Calu3 (cell line): ENCODE data around the gene SPACA7. TPM values are rescaled to one million over a fixed set of nuclear protein-coding genes. Genes with fewer than 3 reads are reported as not detected.

ENCODE experiments used
- BruUV-seq: library from RNA; stranded (reverse); fragments of 400-500 nt; replicated peaks from 2 replicates; lab custom pipeline; 2021; lab: Mats Ljungman, UMichigan
- CTCF ChIA-PET: fragments of 300-600 bp; sonication (Branson Sonifier 250); formaldehyde crosslinking; loops from one replicate; lab custom pipeline; 2022; ENCODE audit warnings: antibody characterized with exemption; lab: Charles Lee
- DNase-seq: peaks from one replicate; pipeline ENCODE4 v3.0.0; 2022
- H3K27ac Mint-ChIP-seq: one replicate; pipeline ENCODE4 v1.8.0; 2022; ENCODE audit warnings: mixed read lengths; ENCODE audit not compliant: unreplicated experiment
- H3K27me3 Mint-ChIP-seq: one replicate; pipeline ENCODE4 v1.8.0; 2022; ENCODE audit warnings: mixed read lengths; ENCODE audit not compliant: unreplicated experiment
- H3K36me3 Mint-ChIP-seq: one replicate; pipeline ENCODE4 v1.8.0; 2022; ENCODE audit warnings: mild to moderate bottlenecking, moderate library complexity, mixed read lengths; ENCODE audit not compliant: insufficient read depth, unreplicated experiment
- H3K4me1 Mint-ChIP-seq: one replicate; pipeline ENCODE4 v1.8.0; 2022; ENCODE audit warnings: mild to moderate bottlenecking, low read depth, mixed read lengths; ENCODE audit not compliant: unreplicated experiment
- H3K4me3 Mint-ChIP-seq: one replicate; pipeline ENCODE4 v1.8.0; 2022; ENCODE audit warnings: mild to moderate bottlenecking, low read depth, moderate library complexity, mixed read lengths; ENCODE audit not compliant: unreplicated experiment
- H3K9me3 Mint-ChIP-seq: one replicate; pipeline ENCODE4 v1.8.0; 2022; ENCODE audit warnings: low read depth, mixed read lengths; ENCODE audit not compliant: unreplicated experiment
- CTCF ChIP-seq: fragments of 200-600 bp; IDR thresholded peaks from one replicate; pipeline ENCODE4 v1.8.0; 2022; ENCODE audit warnings: antibody characterized with exemption; ENCODE audit not compliant: unreplicated experiment
- intact Hi-C: fragments of 100-400 bp; cut with micrococcal nuclease; formaldehyde crosslinking; loops from one replicate; pipeline ENCODE4 v1.10.0; 2022; ENCODE audit not compliant: unreplicated experiment
- total RNA-seq: library from RNA; stranded (reverse); gene quantifications from 2 replicates; pipeline ENCODE4 v1.2.3, GENCODE V29; 2022

Gene SPACA7
- total RNA-seq, 1 experiment from 2014 or later: not detected

- Mint-ChIP-seq H3K4me3 (no peak overlapping the region), H3K27ac (no peak overlapping the region)
These were observed 20.8 kb upstream of the SPACA7 start for GRCh38 chr13:112355274-112355838.

DNA sequence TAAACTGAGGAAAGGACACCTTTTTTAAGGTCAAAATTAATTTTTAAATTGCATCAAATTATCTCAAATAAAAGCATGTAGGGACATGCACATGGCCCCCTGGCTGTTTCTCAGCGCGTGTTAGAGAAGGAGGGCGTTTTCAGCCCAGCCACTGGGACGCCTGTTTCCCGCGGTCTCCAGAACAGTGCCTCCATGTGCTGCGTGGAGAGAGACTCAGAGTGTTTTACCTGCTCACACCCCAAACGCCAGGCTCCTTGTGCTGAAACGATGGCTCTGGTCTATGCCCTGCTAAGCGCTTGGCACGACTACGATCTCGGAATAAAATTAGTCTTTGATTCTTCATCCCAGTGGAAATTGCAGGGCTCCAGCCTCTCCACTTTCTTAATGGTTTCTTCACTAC lies 20.0 kb upstream of the SPACA7 start:
- Mint-ChIP-seq H3K27ac (no peak overlapping the region), H3K4me1 (no peaks in the 10 kb centered on the region), H3K36me3 (no peaks in the 10 kb centered on the region), H3K9me3 (peaks cover 7% of the 10 kb centered on the region), H3K27me3 (no peaks in the 10 kb centered on the region), H3K4me3 (no peak overlapping the region)
- intact Hi-C loops: no loop called here
- BruUV-seq: no TSS peak
- TF ChIP-seq CTCF: no peak
- no peak for DNase-seq
- CTCF ChIA-PET: no interaction called here

More at GRCh38 chr13:112355274-112355838, 20.8 kb upstream of the SPACA7 start:
- no peaks in the 10 kb centered on the region for H3K27me3 Mint-ChIP-seq
- TF ChIP-seq CTCF: no peak
- no peak for DNase-seq
- H3K9me3 Mint-ChIP-seq: peaks cover 7% of the 10 kb centered on the region
- H3K36me3 Mint-ChIP-seq: no peaks in the 10 kb centered on the region
- no TSS peak for BruUV-seq
- intact Hi-C loops: no loop called here
- H3K4me1 Mint-ChIP-seq: no peaks in the 10 kb centered on the region
- CTCF ChIA-PET: no interaction called here

GRCh38 chr13:112358156-112358555 lies 18.0 kb upstream of the SPACA7 start:
- no peaks in the 10 kb centered on the region for H3K27me3 Mint-ChIP-seq
- no peak for DNase-seq
- intact Hi-C loops: no loop called here
- H3K9me3 Mint-ChIP-seq: peaks cover 7% of the 10 kb centered on the region
- no peaks in the 10 kb centered on the region for H3K36me3 Mint-ChIP-seq
- no peaks in the 10 kb centered on the region for H3K4me1 Mint-ChIP-seq
- H3K4me3 Mint-ChIP-seq: no peak overlapping the region
- CTCF ChIA-PET: no interaction called here
- no peak overlapping the region for H3K27ac Mint-ChIP-seq
- no TSS peak for BruUV-seq
- no peak for TF ChIP-seq CTCF

DNA sequence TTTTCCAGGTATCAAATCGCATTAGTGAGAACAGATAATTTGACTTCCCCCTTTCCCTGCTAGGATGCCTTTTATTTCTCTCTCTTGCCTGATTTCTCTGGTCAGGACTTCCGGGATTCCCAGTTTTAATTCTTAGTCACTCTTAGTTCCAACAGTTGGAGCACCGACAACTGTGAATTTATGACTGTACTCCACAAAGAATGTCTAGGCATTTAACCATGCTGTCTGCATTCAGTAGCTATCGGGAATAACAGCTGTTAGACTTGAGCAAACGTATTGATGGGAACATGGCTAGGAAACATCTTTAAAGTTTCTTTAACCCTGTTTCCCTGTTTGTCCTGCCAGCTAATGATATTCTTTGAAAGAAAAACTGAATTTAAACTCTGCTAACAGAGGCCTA lies 14.1 kb upstream of the SPACA7 start:
- H3K27me3 Mint-ChIP-seq: no peaks in the 10 kb centered on the region
- H3K4me1 Mint-ChIP-seq: no peaks in the 10 kb centered on the region
- DNase-seq: no peak
- CTCF ChIA-PET: no interaction called here
- no peaks in the 10 kb centered on the region for H3K36me3 Mint-ChIP-seq
- TF ChIP-seq CTCF: no peak
- H3K9me3 Mint-ChIP-seq: peaks cover 7% of the 10 kb centered on the region
- H3K4me3 Mint-ChIP-seq: no peak overlapping the region
- intact Hi-C loops: no loop called here
- H3K27ac Mint-ChIP-seq: no peak overlapping the region
- no TSS peak for BruUV-seq
